ENCODE data around the gene BAG2. TPM values are rescaled to one million over a fixed set of nuclear protein-coding genes. Genes with fewer than 3 reads are reported as not detected.
A peak's percentile ranks its signal among the peaks of the same experiment; 100 is the strongest.

BAG2 gene
- polyA plus RNA-seq, 1 donor: 8.8 TPM

DNA sequence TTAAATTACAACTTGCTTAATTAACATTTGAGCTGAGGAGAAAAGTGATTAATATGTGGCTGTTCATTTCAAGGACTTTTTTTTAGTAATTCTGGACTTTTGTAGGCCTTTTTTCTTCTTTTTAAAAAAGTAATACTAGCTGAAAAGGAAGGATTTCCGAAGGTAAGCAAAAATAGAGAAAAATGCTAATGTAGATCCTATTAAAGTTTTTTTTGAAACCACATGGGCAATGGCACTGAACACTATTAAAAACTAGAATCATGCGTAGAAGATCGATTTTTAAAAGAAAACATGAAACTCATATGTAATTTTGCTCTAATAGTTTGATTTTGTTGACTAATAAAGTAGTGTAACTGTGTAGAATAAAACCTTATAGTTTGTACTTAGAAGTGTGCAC, 2.4 kb downstream of the BAG2 start:
- DNase-seq: no peak

DNA sequence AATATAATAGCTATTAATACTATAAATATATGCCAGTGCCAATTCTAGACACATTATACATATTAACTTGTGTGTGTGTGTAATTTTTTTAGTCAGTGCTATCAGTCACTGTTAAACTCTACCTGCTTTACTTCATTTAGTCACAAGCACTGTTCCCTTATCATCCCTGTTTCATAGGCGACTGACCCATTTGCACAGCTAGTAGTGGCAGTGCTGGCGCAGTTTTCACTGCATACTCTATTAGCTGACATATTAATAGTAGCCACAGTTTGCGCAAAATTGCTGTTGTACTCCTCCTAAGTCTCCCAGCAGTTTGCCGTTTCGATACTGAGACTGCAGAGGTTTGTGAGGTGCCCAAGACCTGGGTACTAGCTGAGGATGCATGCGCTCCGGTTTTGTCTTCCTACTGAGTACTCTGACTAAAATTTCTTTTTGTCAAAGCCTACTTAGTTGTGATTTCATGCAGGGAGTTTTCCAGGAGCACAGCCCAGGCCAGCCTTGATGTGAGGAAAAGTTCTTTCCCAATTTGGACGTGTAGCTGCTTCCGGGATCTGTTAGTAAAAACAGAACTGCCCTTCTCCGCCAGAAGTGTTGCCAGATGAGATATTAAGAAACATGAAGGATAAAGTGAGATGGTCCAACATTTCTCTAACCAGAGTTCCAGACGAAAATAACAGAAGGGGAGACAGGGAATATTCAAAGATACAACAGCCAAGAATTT, 5.6 kb downstream of the BAG2 start:
- peak; percentile 86 for DNase-seq

DNA sequence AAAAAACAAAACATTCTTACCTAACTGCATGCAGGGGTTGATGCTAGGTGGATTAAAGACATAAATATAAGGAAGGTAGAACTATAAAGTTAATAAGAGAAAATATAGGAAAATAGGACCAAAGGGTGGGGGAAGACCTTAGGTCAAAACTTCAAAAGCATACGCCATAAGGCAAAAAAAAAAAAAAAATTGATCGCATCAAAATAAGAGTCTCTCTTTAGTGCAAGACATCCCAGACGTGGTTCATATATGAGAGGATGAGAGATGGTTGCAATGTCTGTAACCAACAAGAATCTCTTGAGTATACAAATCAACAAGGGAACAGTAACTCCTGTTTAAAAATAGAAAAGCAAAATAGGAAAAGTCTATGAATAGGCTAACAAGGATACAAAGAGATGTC, 8.5 kb downstream of the BAG2 start:
- DNase-seq: no peak

DNA sequence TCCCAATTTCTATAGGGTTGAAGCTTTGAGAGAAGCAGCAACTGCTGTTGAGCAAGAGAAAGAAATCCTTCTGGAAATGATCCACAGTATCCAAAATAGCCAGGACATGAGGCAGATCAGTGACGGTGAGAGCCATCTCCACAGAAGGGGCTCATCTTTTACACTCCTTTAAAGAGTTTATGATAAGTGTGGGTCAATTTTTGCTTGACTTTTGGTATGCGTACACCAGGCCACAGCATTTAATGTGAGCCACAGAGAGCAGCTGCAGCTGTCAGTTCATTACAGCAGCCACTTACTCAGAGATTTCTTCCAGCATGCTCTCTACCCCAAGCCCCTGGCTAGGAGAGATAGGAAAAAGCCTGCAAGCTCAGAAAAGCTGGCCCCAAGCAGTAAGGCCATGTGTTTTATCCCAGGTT, 9.9 kb downstream of the BAG2 start:
- DNase-seq: peak; percentile 14

DNA sequence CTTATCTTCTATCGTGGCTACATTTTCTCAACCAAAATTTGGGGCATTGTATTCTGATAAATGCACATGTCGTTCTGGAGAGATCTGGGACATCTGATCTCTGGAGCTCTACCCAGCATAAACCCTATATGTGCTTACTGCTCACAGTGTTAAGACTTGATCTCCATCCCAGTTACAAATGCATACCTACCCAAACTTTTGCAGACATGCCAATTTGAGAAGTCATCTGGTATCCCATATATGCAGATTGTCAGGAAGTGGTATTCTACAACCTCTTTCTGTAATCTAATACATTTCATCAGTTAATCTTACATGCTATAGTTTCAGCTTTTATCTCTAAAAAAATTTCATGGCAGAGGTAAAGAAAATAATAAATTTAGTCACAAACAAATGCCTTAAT, 11.2 kb downstream of the BAG2 start:
- no peak for DNase-seq

DNA sequence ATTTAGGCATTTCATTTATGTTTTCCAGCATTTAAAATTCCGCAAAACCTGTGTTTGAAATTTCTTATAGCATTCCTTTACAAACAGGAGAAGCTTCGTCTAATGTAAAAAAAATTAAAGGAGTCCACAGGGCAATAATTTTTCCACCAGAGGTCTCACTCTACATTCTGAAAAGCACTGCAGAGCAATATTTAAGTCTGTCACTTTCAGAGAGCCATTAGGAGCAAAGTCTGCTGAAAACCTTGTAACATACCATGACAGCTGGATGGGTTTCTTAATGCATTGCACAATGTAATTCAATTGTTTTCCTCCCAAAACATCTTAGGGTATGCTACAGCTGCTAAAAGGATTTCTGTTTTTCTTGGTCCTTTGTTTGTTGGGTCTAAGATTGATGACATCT, 18.0 kb downstream of the BAG2 start:
- DNase-seq: peak; percentile 36

DNA sequence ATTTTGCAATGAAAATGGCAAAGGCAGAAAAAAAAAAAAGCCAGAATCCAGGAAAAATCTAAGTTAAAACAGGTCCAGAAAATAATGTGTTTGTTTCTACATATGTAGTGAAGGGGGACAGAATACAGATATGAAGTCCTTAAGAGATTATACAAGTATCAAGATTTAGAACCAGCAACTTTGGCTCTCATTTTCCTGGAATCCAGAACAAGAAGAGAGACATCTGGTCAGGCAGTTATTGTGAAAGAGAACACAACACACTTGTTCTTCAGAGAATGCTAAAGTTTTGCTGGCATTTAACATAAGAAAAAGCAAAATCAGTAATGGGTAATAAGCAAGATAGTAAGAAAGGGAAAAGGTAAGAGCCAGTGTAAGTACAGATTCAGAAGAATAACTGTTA, 21.1 kb downstream of the BAG2 start:
- DNase-seq: no peak

DNA sequence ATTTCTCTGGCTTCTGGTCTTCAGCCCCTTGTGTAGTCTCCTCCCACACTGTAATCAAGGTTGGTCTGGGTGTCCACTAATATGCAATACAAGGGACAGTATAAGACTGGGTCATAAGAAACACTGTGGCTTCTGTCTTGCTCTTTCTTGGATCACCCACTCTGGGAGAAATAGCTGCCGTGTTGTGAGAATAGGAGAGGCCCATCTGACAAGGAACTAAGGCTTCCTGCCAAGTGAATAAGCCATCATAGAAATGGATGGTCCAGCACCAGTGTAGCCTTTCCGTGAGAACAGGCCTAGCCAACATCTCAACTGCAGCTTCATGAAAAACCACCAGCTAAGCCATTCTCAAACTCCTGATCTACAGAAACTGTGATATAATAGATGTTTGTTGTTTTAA, 23.3 kb downstream of the BAG2 start:
- no peak for DNase-seq

DNA sequence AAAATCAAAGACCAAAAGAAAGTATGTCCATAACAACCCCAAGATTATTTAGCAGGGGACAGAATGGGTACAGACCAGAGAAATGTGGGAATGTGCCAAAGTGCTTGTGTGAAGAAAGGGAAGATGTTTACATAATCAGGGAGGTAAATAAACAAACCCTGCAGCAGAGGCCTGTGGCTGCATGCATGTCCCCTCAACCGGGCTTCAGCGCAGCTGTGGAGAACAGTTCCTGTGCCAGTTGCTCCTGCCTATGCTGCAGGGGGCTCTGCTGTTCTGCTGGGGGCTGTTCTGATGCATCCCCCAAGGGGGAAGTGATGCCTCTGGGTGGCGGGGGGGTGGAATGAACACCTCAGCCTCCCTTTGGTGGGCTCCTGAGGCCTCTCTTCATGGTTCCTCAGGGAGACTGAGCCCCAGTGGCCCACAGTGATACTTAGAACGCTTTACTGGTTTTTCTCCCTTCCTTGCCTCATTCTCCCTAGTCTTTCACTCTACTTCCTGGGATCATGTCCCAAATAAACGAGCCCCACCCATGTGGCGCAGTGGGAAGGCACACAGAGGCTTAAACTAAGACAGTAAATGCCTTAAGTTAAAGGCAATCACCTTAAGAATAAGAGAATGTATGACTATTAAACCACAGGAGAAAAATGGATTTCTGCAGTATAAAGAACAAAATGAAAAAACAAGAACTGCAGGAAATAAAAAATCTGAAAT, 27.0 kb downstream of the BAG2 start:
- no peak for DNase-seq

DNA sequence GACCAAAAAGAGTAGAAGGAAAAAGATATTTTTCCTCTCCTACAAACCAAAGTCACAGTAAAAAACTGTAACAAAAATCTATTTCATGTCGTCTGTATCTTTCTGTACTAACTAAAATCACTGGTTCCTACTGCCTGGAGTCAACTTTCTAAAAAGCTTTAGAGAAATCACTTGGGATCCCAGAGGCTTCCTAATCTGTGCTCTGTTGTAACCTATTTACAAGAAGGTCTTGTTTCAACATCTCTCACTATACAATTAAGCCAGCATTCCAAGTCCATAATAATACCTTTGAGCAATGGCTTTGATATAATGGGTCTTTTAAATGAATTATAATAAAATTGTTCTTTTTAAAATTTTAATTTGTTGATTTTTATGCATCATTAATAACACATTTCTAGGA, 29.6 kb downstream of the BAG2 start:
- DNase-seq: no peak

DNA sequence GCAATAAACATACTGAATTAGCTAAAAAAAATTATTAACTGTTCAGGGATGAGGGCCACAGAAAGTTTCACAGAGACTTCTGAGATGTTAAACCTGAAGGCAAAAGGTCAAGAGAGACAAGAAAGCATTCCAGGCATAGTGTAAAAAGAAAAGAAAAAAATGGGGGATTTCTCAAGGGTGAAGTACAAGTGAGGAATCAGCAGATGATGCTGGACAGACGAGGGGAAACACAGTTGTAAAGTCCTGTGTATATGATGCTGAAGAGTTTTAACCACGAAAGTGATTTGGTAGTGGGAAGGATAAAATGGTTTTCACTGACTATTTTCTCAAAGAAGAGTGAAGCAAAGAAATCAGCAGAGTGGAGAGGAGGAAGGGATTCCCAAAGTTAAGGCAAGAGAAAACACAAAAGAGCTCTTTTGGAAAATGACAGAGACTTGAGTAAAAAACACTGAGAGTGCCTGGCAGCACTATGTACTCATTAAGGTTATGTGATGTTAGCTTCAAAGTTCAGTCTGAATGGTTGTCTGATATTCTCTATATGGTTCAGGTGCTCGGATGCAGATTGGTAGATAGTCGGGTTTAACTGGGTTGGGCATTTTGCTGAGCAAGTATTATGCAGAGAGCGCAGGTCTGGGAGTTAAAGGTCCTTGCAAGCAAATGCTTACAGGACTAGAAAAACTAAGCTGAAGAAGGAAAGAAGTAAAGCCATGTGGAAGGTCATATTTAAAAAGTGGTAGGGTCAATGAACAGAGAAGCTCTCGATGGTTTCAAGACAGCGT, 33.6 kb downstream of the BAG2 start:
- DNase-seq: no peak

DNA sequence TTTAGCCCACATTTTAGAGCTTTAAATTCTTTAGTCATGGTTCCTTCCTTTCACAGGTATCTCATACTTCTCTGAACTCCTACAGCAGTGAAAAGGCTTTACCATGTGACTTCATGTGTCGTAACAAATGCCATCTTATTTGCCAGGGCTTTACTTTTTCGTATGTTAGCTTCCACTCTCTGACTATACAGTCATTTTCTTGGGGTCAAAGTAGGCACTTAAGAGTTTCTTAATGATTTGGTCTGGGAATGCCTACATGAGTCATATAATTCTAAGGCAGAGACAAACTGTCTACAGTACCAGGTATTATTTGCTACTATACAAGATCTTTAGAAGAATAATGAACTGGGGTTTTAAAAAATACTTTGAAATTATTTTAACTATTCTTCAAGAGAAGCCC, 35.0 kb downstream of the BAG2 start:
- DNase-seq: no peak

DNA sequence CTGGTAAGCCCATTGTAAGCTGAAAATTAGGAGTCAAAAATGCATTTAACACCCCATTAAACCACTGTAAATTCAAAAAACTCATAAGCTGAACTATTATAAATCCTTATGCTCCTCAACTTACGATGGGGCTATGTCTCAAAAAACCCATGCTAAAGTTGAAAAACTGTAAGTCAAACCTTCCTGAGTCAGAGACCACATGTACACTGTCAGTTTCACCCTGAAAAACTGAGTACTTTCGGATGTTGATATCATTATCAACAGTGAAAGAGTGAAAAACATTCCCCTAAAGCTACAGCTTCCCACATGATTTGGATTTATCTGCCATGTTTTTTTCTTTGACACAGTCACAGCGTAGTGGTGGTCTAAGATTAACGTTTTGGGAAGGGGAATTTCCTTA, 35.7 kb downstream of the BAG2 start:
- DNase-seq: no peak

DNA sequence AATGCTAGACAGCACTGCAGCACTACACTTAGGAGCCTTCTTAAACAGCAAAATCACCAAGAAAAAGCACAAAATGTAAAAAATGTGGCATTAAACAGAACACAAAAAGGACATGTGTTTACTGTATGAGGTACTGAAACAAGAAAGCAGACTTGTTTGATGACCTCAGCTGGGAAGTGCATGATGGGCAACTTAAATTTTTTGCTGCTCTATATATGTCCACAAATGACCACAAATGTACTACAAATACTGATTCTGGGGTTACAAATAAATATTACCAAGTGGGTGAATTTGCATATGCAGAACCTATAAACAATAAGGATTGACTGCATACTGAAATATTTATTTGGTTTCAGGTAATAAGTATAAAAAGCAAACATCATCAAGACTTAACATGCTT, 36.9 kb downstream of the BAG2 start:
- DNase-seq: no peak

DNA sequence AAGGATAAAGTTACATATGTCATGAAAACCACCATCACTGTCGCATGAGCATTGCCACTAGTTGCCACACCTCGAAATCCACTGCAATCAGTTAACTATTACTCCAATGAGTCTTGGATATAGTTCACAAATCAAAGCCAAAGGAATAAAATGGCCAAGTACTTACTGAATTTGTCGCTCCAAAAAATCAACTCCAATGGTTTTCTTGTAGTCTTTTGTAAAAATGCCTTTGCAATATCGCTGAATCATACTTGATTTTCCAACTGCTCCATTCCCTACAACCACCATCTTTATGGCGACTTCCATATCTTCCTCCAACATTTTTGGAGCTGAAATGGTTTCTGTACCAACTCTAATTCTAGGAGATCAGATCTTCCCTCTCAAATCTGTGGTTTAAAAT, 37.9 kb downstream of the BAG2 start:
- no peak for DNase-seq

DNA sequence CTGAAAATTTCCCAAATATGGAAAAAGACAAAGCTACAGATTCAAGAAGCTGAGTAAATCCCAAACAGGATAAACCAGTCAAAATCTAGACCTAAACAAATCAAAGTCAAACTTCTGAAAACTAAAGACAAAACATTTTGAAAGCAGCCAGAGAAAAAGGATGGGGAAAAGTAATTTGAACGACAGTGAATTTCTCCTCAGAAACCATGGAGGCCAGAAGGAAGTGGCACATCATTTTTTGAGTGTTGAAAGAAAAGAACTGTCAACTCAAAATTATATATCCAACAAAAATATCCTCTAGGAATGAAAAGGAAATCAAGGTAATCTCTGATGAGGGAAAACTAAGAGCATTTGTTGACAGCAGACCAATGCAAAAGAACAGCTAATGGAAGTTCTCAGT, 43.1 kb downstream of the BAG2 start:
- DNase-seq: no peak

DNA sequence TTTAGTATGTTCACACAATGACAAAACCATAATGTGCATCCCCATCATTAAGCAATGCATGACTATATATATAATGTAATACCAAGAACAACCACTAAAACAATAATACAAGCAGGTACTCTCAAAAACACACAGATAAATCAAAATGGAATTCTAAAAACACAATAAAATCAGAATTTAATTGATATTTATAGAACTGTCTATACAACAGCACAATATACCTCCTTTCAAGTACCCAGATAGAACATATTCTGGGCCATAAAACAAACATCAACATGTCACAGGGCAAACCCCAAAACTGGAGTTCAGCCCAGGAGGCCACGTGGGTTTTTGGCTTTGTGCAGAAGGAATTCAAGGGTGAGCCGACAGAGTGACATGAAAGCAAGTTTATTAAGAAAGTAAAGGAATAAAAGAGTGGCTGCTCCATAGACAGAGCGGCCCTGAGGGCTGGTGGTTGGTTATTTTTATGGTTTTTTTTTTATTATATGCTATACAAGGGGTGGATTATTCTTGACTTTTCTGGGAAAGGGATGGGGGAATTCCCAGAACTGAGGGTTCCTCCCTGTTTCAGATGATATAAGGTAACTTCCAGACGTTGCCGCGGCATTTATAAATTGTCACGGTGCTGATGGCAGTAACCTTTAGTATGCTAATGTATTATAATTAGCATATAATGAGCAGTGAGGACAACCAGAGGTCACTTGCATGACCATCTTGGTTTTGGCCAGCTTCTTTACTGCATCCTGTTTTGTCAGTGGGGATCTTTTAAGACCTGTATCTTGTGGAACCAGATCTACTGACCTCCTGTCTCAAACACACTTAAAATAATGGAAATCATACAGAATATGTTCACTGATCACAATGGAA, 44.3 kb downstream of the BAG2 start:
- DNase-seq: no peak

DNA sequence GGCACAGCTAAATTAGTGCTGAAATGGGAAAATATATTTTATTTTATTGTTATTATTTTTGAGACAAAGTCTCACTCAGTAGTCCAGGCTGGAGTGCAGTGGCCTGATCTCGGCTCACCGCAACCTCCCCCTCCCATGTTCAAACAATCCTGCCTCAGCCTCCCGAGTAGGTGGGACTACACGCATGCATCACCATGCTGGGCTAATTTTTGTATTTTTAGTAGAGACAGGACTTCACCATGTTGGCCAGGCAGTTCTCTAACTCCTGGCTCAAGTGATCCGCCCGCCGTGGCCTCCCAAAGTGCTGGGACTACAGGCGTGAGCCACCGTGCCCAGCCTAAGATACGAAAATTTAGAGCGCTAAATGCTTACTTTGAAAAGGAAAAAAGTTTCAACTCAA, 45.1 kb downstream of the BAG2 start:
- DNase-seq: no peak

DNA sequence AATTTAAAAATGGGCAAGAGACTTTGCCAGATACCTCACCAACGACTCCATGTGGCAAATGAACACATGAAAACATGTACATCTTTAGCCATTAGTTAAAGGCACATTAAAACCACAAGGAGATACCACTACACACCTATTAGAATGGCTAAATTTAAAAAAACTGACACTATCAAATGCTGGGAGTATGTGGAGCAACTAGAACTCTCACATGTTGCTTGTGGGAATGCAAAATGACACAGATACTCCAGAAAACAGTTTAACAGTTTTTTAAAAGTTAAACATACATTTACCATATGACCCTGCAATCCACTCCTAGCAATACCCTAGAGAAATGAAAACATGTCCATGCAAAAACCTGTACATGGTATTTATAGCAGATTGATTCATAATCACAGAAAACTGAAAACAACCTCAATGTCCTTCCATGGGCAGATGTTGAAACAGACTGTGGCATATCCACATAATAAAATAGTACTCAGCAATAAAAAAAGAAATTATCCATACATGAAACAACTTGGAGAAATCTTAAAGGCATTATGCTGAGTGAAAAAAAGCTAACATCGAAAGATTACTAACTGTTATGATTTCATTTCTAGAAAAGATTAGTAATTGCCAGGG, 48.1 kb downstream of the BAG2 start:
- DNase-seq: no peak

DNA sequence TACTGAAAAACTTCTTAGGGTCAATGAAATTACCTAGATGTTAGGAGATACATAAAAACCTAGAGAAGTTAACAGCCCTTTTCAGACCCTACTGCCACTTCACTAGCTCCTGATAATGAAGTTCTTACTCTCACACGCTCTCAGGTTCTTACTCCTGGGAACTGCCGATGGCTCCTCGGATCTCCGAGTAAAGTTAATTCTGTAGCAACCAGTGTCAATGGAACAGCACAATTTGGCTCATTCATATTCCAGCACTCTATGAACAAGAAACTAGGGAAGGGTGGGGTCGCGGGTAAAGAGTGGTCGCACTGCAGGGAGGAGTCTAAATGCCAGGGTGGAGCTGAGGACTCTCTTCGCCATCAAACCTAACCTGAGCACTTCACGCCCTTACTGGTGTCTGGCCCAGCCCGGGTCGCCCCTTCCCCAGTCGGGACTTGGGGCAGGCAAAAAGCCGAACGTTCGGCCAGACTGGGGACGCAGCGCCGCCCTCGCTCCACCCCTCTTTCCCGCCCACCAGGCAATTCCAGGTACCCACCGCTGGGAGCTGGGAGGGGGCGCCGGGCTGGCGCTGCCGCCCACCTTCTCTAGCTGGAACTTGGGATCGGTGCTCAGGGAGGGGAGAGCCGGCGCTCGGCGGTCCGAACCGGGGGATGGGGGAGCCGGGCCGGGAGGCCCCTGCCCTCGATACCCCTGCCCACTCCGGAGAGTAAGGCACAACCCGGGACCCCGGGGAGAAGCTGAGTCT, 49.2 kb downstream of the BAG2 start:
- peak; percentile 67 for DNase-seq

DNA sequence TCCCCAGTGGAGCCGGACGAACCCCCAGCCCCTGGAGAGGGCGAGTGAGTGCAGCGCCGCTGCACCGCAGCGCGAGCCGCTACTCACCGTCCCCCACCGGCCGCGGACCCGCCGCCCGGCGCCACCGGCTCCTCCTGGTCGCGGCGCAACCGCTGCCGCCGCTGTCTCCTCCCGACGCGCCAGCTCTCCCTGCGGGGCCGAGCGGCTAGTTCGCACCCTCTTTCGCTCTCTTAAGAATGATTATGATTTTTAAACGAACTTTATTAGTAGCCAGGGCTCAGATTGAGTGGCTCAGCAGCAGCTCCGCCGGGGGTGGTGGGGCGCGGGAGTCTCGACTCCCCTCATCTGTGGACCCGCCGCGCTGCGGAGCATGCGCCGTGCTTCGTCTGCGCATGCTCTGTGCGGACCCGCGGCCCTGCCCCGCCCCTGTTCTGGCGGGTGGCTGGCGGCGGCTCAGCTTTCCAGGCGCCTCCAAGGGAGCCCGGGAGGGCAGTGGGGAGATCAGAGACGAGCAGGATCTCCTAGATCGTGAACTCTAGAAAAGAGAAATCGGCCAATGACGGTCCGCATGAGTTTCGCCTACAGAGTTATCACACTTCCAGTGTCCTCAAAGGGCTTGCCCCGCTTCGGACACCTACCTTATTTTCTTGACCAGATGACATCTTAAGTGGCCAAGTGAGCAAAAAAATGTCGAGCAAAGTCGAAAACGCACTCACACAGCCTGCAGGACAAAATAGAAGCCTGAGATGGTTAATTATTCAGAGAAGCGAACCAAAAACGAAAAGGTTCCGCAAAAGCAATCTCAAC, 50.0 kb downstream of the BAG2 start, which contains the start of gene RAB23:
RAB23 (minus strand) TSS at position 372 of the 807 bp plus-strand sequence. CDS start 11,927 bp downstream, outside the sequence.
- DNase-seq: peak; percentile 92
